Activated CD4-positive, CD25-positive, alpha-beta regulatory T cell treated with anti-CD3 and anti-CD28 coated beads, Interleukin-2, amount 50 U/mL, for 72 hours (primary cell): Measurements from ENCODE around the gene CTRB2.
"Not testable (repeated sequence)": the region's sequence is repeated elsewhere in the genome, so short reads cannot be mapped to it uniquely, and the experiment has no call there.

Experiments
- DNase-seq: peaks from one replicate; pipeline ENCODE4 v3.0.0; 2021

CTRB2 gene

GRCh38 chr16:75241955-75242354 is 35.0 kb upstream of the CTRB2 start:
- no peak for DNase-seq

DNA sequence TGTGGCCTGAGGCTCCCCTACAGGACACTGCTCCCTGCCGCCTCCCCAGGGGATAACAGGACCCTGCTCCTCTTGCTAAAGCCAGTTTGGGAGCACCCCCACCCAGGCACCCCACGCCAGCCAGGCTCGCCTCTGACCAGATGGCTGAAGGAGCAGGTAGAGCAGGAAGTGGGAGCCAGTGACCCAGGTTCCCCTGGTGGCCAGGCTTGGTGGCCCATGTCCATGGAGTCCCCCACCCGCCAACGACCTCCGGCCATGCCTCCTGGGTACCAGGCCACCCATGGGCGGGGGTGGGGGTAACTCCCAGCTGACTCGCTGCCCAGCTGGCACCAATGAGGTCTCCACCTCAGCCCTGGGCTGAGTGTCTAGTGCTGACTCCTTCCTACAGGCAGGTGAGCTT is 34.5 kb upstream of the CTRB2 start:
- DNase-seq = no peak

- DNase-seq = not testable (repeated sequence)
Observed at GRCh38 chr16:75240633-75241032, 33.7 kb upstream of the CTRB2 start.

DNA sequence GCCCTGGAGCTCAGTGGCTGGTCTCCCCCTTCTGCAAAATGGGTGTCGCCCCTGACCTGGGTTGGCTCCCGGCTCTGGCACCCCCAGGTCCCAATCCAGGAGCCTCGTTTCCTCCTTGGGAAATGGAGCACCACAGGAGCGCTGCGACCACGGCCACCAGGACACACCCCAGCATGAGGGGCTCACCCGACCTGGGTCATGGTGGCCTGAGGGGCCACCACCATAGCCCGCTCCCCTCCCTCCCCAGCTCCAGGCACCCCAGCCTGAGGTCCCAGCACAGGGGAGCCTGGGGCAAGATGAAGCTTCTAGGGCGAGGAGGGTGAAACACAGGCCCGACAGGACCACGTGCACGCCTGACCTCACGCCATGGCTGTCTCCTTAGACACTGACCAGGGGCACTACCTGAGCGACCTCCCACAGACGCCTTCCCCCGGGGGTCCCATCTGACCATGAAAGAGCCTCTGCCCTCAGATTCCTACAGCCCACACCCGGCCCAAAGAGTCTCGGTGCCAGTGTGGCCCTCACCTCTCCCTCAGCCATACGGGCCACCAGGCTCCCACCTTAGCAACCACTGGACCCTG is 32.7 kb upstream of the CTRB2 start:
- DNase-seq = no peak

GRCh38 chr16:75238853-75239541 is 32.0 kb upstream of the CTRB2 start:
- DNase-seq = no peak

GRCh38 chr16:75238132-75238852 is 31.3 kb upstream of the CTRB2 start:
- DNase-seq = no peak

- no peak for DNase-seq
Observed at GRCh38 chr16:75237398-75238131, 30.6 kb upstream of the CTRB2 start.

- no peak for DNase-seq
Observed at GRCh38 chr16:75236736-75237397, 29.9 kb upstream of the CTRB2 start.

DNA sequence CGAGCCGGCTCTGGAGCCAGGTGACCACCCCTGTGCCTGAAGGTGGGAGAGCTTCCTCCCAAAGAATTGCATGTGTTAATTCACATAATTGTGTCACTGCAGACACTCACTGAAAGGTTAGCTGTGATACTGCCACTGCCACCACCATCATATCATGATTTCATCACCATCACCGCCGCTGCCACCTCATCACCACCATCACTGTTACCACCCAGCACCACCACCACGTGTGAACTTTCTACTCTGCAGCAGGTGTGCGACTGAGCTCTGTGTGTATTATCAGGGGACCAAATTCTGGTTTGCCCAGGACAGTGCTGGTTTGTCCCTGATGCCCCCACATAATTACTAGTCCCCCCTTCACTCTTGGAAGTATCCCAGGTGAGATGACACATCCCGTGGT is 29.3 kb upstream of the CTRB2 start:
- no peak for DNase-seq

DNA sequence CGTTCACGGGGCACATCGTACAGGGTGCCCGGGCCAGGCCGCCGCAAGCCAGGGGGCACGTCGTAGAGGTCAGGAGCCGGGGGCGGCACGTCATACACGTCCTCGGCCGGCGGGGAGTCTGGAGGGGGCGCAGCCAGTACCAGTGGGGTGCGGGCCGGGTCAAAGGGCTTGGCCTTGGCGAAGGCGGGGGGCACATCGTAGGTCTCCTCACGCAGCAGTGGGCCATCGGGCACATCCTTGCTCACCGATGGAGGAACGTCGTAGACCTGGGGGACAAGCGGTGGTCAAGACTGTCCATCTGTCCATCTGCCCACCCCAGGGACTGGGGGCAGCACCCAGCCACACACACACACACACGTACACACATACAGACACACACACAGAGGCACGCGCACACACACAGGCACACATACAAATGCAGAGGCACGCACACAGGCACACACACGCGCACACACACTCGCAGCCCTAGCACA is 28.8 kb upstream of the CTRB2 start:
- DNase-seq = no peak

GRCh38 chr16:75234856-75235696 is 28.1 kb upstream of the CTRB2 start:
- no peak for DNase-seq

DNA sequence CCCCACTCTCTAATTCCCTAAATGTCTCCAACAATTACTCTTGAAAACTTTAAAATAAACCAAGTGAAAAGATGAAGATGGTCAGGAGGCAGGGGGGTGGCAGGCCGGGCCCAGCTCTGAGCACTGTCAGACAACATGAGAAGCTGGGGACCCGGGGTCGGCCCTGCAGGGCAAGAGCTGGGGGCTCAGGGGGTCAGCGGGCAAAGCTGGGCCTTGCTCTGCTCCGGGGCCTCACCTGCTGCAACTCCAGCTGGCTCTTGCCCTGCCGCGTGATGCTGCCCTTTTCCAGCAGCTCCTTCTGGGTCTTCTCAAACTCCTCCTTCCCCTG is 26.6 kb upstream of the CTRB2 start:
- DNase-seq = no peak

- DNase-seq = no peak
Observed at GRCh38 chr16:75231570-75231969, 24.6 kb upstream of the CTRB2 start.

DNA sequence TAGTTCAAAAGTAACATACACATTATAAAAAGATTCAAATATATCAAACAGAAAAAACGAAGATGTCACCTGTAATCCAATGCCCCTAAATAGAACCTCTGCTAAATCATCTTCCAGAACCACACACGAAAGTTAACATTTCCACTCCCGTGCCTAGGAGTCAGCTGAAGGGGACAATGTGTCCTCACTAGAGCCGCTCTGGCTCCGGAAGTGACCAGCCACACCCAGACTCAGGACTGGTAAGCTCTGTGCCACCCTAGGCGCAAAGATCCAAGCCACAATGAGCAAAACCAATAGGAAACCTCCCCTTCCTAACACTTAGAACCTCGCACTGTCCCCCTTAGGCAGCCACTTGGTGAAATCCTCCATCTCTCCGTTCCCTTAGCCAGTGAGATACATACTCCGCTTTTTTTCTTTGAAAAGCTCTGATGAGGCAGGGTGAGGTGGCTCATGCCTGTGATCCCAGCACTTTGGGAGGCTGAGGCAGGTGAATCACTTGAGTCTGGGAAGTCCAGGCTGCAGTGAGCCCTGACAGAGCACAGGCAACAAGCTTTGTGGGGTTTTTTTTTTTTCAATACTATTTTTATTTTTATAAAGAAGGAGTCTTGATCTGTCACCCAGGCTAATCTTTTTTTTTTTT is 23.6 kb upstream of the CTRB2 start:
- DNase-seq = no peak

GRCh38 chr16:75229172-75230031 is 22.4 kb upstream of the CTRB2 start:
- no peak for DNase-seq

GRCh38 chr16:75228143-75228976 is 21.4 kb upstream of the CTRB2 start:
- DNase-seq = no peak

- no peak for DNase-seq
Observed at GRCh38 chr16:75227361-75228142, 20.6 kb upstream of the CTRB2 start.

DNA sequence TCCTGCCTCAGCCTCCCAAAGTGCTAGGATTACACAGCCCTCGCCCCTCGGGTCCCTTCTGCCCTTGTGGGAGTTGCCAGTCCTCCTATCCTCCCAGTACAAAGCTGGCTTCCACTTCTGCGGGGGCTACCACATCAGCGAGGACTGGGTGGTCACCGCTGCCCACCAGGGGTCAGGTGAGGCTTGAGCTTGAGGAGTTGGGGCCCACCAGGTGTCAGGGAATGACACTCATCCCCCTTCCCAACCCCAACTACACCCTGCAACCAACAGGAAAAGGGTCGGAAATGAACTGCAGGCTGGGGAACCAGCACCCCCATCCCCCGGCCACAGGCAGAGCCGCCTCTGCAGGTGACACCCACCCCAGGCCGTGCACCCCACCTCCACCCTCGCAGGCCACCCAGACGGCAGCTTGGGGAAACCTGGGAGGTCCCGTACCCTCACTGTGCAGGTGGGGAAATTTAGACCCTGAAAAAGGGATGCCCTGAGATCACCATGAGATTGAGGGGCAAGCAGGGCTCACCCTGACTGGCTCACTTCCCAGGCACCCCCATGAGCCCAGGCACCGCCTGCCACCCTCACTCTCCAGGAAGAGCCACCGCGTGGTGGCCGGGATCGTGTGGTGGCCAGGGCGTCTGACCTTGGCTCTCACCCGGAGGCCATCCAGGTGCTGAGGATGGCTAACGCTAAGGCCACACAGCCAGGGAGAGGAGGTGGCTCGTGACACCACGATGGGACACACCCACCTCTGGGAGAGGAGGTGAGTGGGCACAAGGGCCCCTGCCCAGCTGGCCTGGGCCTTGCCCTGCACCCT is 19.8 kb upstream of the CTRB2 start:
- DNase-seq = no peak
